IPS-18a (cell line): ENCODE measurements around the gene RFFL.

Experiments used
- H3K27ac ChIP-seq: one replicate; pipeline ENCODE4 v1.5.1; 2013; ENCODE audit warnings: low read length
- H3K27me3 ChIP-seq: one replicate; pipeline ENCODE4 v1.6.1; 2013; ENCODE audit warnings: mild to moderate bottlenecking, low read length; ENCODE audit not compliant: control insufficient read depth, insufficient read depth
- H3K36me3 ChIP-seq: one replicate; pipeline ENCODE4 v1.6.1; 2013; ENCODE audit warnings: low read depth, low read length; ENCODE audit not compliant: control insufficient read depth
- H3K4me1 ChIP-seq: one replicate; pipeline ENCODE4 v1.6.1; 2013; ENCODE audit warnings: low read depth, low read length; ENCODE audit not compliant: control insufficient read depth
- H3K4me3 ChIP-seq: one replicate; pipeline ENCODE4 v1.5.1; 2013; ENCODE audit warnings: low read length
- H3K9ac ChIP-seq: one replicate; pipeline ENCODE4 v1.6.1; 2013; ENCODE audit warnings: mild to moderate bottlenecking, low read length, moderate library complexity
- H3K9me3 ChIP-seq: one replicate; pipeline ENCODE4 v1.6.1; 2013; ENCODE audit warnings: low read depth, low read length; ENCODE audit not compliant: control insufficient read depth

Gene RFFL

DNA sequence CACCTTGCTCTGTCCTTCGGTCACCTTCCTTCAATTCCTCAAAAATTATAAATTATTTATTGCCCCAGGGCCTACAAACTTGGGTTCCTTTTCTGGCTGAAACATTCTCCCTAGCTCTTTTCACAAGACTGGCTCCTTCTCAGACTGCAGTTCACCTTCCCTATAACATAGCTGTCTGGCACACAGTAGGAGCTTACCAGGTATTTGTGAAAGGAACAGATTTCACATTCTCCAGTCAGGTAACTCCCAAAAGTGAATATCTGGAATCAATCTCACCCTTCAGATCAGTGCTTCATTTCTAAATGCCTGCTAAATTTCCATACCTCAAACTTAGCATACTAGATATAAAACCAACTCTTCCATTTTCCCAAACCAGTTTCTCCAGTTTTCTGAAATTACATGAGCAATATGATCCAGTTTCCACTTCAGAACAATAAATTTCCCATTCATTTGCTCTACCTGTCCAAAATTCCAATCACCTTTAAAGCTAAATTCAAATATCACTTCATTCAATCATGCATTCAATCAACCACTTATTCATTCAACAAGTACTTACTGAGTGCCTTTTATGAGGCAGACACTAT is 6.1 kb downstream of the RFFL start:
- no peak overlapping the region for H3K9ac ChIP-seq

DNA sequence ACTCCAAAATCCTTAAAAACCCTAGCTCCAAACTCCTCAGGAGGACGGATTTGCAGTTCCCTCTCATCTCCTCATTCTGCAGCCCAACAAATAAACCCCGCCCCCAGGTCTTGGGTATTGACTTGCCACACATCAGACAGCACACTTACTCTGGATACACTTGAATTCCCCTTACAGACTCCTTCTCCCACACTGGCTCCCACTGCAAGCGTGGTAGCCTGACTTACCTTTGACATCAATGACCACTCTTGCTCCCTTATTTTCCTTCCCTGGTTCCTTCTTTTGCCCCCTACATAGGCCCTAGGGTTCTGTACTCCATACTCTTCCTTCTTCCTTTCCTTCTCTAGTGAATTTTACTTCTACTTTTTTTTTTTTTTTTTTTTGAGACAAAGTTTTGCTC is 7.5 kb downstream of the RFFL start:
- H3K4me3 ChIP-seq, result no peak overlapping the region
- no peak overlapping the region for H3K9ac ChIP-seq

More for the DNA sequence above, 6.1 kb downstream of the RFFL start:
- Histone ChIP-seq H3K4me1 (peaks cover 7% of the 10 kb centered on the region), H3K36me3 (no peaks in the 10 kb centered on the region), H3K4me3 (no peak overlapping the region), H3K9me3 (no peaks in the 10 kb centered on the region), H3K27ac (no peak overlapping the region), H3K27me3 (peaks cover under 1% of the 10 kb centered on the region)

DNA sequence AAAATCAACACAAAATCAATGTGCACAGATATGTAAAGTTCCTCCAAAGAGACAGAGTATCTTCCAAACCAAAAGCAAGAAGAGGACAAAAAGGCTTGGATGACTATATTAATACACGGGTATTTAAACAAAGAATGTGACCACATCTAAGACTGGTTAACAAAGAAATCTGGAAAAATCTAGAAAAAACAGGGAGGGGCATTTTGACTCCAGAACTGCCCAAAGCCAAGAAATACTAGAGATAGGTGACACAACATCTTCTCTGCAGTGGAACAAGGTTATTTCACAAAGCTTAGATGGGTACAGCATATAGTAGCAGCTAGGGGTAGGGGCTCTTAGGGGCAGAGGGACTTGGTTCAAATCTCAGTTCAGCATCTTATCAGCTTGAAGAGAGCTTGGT is 10.3 kb downstream of the RFFL start:
- H3K4me1 ChIP-seq, result peaks cover 5% of the 10 kb centered on the region
- H3K4me3 ChIP-seq, result no peak overlapping the region
- H3K9me3 ChIP-seq, result no peaks in the 10 kb centered on the region
- no peaks in the 10 kb centered on the region for H3K27me3 ChIP-seq
- no peak overlapping the region for H3K27ac ChIP-seq
- H3K36me3 ChIP-seq, result no peaks in the 10 kb centered on the region
- H3K9ac ChIP-seq, result no peak overlapping the region

More for the DNA sequence above, 7.5 kb downstream of the RFFL start:
- no peak overlapping the region for H3K27ac ChIP-seq
- no peaks in the 10 kb centered on the region for H3K9me3 ChIP-seq
- peaks cover 5% of the 10 kb centered on the region for H3K4me1 ChIP-seq
- no peaks in the 10 kb centered on the region for H3K36me3 ChIP-seq
- no peaks in the 10 kb centered on the region for H3K27me3 ChIP-seq

DNA sequence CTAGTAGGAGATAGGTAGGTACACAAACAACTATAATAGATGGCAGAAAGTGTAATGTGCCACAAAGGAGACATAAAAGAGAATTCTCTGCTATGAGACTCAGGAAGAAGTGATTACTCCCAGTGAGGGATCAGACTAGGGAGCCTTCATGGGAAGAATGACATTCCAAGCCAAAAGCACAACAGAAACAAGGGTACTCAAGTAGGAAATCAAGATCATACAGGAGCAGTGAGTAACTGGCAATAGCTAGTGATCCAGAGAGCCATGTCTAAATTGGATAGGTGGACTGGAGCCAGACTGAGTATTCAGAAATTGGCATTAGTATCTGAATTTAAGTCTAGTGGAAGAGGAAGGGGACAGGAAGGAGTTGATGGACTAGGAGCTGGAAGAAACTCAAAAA is 10.7 kb downstream of the RFFL start:
- H3K27me3 ChIP-seq, result no peaks in the 10 kb centered on the region
- no peak overlapping the region for H3K27ac ChIP-seq
- no peak overlapping the region for H3K4me3 ChIP-seq
- no peaks in the 10 kb centered on the region for H3K9me3 ChIP-seq
- no peak overlapping the region for H3K9ac ChIP-seq
- peaks cover 5% of the 10 kb centered on the region for H3K4me1 ChIP-seq
- no peaks in the 10 kb centered on the region for H3K36me3 ChIP-seq

DNA sequence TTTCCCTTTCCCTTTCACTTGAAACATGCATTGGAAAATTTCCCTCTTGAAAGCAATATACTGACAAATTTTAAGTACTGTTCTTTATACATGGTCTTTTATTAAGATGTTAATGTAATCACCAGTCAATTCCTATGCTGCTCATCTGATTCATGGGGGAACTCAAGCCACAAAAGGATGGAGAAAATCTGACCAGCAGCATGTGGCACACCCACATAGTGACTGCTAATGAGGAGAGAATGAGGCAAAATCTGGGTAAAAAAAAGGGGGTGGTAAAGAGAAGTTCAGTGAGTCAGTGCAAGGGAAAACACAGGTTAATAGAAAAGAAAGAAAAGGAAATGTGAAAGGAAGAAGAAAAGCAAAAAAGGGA is 11.3 kb downstream of the RFFL start:
- Histone ChIP-seq H3K9me3 (no peaks in the 10 kb centered on the region), H3K36me3 (no peaks in the 10 kb centered on the region), H3K27me3 (no peaks in the 10 kb centered on the region), H3K9ac (no peak overlapping the region), H3K4me1 (peaks cover 5% of the 10 kb centered on the region), H3K27ac (no peak overlapping the region), H3K4me3 (no peak overlapping the region)

DNA sequence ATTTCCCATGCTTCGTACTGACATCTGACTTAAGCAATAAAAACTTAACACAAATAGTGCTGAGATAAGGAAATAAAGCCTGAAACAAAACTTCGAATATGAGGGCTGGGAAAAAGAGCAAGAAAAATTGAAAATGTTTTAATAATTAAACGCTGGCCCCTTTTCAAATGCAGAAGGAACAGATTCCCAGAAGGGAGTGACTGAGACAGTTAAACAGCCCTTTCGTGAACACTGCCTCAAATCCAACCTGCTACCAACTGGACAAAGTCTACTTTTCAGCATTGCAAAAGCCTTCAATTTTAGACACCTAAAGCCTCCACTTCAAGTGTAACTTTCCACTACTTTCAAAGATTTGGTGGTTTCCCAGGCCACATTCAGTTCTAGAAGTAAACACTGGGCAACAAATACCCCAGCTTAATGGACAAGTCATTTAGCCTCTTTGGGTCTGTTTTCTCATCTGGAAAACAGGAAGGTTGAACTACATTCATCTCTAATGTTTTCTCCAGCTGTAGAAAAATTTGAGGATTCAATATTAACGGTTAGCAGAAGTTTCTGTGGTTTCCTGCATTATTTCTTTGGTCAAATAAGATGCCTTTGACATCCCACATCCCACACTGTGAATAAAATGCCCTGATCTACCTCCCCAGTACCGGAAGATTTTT is 11.8 kb downstream of the RFFL start:
- Histone ChIP-seq H3K9me3 (no peaks in the 10 kb centered on the region), H3K27ac (no peak overlapping the region), H3K4me3 (no peak overlapping the region), H3K36me3 (no peaks in the 10 kb centered on the region), H3K4me1 (peaks cover 5% of the 10 kb centered on the region), H3K9ac (no peak overlapping the region), H3K27me3 (no peaks in the 10 kb centered on the region)

DNA sequence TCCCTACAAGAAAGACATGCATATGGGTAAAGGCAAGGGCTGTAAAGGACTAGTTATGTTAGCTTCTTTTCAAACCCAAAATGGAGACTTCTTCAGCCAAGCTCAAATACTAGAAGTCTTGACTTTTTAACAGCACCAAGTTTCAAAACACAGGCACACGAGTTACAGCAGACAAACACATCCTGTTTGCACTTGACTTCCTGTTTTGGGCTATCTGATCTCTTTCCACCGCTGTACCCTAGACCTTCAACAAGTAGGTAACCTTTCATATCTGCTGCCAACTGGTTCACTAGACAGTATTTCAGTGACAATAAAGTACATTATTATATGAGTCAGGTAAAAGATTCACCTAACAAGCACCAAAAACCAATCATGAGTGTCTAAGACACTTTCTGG is 12.3 kb downstream of the RFFL start:
- Histone ChIP-seq H3K36me3 (no peaks in the 10 kb centered on the region), H3K9ac (no peak overlapping the region), H3K9me3 (no peaks in the 10 kb centered on the region), H3K4me3 (no peak overlapping the region), H3K27ac (no peak overlapping the region), H3K27me3 (no peaks in the 10 kb centered on the region), H3K4me1 (peaks cover 5% of the 10 kb centered on the region)

DNA sequence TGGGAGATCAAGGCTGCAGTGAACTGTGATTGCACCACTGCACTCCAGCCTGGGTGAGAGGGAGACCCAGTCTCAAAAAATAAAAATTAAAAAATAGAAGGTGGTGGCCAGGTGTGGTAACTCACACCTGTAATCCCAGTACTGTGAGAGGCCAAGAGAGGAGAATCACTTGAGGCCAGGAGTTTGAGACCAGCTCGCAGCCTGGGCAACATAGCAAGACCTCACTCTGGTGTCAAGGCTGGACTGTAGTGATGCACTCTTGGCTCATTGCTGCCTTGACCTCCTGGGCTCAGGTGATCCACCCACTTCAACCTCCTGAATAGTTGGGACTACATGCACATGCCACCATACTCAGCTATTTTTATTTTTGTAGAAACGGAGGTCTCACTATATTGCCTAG is 13.3 kb downstream of the RFFL start:
- H3K4me3 ChIP-seq, result no peak overlapping the region
- H3K4me1 ChIP-seq, result no peaks in the 10 kb centered on the region
- H3K9ac ChIP-seq, result no peak overlapping the region
- no peaks in the 10 kb centered on the region for H3K27me3 ChIP-seq
- H3K27ac ChIP-seq, result no peak overlapping the region
- H3K9me3 ChIP-seq, result no peaks in the 10 kb centered on the region
- H3K36me3 ChIP-seq, result no peaks in the 10 kb centered on the region

DNA sequence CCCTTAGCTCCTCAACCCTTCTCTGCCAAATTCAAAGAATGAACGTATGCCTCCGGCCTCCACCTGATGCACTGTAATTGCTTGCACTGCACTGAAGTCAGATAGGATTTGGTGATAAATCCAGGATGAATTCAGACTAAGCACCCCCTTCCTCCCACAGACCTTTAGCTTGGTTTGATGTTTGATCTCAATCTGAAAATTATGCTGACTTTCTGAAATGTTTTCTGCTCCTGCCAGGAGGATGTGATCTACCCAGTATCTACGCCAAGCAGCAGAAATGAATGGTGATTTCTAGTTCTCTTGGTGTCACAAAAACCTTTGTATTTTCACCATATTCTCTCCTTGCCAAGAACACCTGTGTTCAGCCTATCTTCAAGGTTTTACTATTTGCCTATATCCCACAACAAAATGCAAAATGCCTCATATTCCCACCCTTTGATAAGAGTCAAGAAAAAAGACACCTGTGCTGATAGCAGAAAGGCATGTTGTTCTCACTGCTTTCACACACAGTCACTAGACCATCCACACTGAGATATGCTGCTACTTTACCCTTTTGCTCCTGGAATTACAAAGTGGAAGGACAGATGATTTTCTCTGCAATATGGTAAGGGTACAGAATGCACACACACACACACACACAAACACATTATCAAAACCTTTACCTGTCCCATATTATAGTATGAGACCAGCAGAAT is 14.7 kb downstream of the RFFL start:
- Histone ChIP-seq H3K9me3 (no peaks in the 10 kb centered on the region), H3K9ac (no peak overlapping the region), H3K4me1 (no peaks in the 10 kb centered on the region), H3K27me3 (no peaks in the 10 kb centered on the region), H3K36me3 (no peaks in the 10 kb centered on the region), H3K27ac (no peak overlapping the region), H3K4me3 (no peak overlapping the region)

DNA sequence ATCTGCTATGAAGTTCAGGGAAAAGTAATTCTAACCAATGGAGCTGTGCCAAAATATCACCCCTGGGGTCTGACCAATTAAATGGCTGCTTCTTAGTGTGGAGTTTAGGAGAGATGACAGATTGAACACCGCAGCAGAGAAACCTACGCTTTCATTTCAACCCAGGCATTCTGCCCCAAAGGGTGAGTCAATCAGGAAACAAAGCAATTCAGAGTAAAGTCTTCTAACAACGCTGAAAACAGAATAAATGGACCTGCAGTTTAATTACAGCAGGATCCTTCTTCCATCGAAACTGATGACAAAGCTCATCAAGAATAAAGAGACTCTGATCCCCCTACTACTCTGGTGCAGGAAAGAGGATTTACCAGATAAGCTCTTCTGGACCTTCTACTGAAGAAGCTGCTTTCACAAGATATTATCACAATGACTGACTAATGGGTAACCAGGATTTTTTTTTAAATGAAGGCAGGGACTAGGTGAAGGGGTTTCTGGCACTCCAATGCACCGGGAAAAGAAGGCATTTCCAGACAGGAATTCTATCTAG is 16.7 kb downstream of the RFFL start:
- H3K36me3 ChIP-seq, result no peaks in the 10 kb centered on the region
- H3K27me3 ChIP-seq, result no peaks in the 10 kb centered on the region
- H3K4me3 ChIP-seq, result no peak overlapping the region
- no peak overlapping the region for H3K27ac ChIP-seq
- H3K9ac ChIP-seq, result no peak overlapping the region
- no peaks in the 10 kb centered on the region for H3K4me1 ChIP-seq
- no peaks in the 10 kb centered on the region for H3K9me3 ChIP-seq

DNA sequence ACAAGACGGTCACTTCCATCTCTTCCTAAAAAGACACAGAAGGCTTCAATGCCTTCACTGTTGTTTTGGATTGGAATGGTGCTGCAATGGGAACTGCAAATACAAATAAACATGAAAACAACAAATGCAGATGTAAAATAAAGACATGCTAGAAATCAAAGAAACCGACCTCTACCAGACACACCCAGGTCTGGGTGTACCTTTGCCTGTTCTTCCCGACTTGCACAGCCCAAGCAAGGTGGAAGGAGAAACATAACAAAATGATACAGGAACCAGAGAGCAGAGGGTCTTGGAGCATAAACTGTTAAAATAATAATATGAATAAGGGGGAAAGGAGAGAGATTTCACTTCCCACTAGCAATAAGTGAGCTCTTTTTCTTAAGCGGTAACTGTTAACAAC is 17.3 kb downstream of the RFFL start:
- H3K9me3 ChIP-seq, result no peaks in the 10 kb centered on the region
- H3K4me1 ChIP-seq, result no peaks in the 10 kb centered on the region
- H3K36me3 ChIP-seq, result no peaks in the 10 kb centered on the region
- H3K27ac ChIP-seq, result no peak overlapping the region
- no peaks in the 10 kb centered on the region for H3K27me3 ChIP-seq
- no peak overlapping the region for H3K9ac ChIP-seq
- H3K4me3 ChIP-seq, result no peak overlapping the region
